A673 (cell line): Measurements from ENCODE around the gene ZBTB21.

Source experiments
- EZH2 ChIP-seq: fragments of 200-600 bp; sonication (generic); IDR thresholded peaks from 2 replicates; pipeline ENCODE4 v1.6.1; 2017; ENCODE audit warnings: borderline replicate concordance, low read depth, mild to moderate bottlenecking, mixed read lengths, antibody characterized with exemption, low read length; ENCODE audit not compliant: poor library complexity, severe bottlenecking
- TF ChIP-seq, protein P1 (sequence below): fragments of 300-800, 200-600 bp; sonication (generic); conservative IDR thresholded peaks from 2 replicates; pipeline ENCODE4 v1.5.1; 2017; ENCODE audit warnings: low read depth, mild to moderate bottlenecking, antibody characterized with exemption, low read length, moderate library complexity, mixed read lengths

DNA sequence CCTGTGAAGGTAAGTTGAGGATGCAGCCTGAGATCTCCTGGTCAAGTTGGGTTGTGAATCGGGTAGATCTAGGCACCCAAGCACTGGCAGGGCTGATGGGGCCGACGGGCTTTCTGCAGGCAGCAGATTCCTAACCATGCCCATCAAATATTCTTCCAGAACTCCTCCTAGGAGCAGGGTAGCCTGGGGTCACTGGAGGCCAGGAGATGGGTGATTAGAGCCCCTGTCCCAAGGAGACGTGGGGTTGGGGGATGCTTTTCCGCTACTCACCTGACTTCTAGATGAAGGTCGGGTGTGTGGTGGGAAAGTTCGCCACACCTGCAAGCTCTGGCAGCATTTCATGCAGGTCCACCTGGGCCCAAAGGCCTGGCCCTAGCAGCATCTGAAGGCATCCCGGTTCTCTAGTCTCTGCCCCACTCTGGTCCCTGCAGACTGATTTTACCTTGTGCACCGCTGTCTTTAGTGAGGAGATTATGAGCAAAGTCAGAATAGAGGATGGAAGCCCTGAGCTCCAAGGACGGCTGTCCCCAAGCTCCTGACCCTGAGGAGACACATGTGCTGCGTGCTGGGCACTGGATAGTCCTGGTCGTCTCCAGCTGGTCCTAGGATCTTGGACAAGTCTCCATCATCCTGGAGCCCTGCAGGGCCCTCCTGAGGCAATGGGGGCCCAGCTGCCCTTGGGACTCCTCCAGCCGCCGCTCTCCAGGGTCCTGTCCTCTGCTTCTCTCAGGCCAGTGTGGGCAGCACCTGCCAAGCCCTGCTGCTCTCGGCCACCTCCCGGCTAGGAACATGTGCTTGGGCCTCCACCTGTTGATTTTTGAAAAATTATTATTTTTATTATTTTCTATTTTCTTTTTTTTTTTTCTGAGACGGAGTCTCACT is 34.5 kb downstream of the ZBTB21 start:
- TF ChIP-seq, protein P1, sequence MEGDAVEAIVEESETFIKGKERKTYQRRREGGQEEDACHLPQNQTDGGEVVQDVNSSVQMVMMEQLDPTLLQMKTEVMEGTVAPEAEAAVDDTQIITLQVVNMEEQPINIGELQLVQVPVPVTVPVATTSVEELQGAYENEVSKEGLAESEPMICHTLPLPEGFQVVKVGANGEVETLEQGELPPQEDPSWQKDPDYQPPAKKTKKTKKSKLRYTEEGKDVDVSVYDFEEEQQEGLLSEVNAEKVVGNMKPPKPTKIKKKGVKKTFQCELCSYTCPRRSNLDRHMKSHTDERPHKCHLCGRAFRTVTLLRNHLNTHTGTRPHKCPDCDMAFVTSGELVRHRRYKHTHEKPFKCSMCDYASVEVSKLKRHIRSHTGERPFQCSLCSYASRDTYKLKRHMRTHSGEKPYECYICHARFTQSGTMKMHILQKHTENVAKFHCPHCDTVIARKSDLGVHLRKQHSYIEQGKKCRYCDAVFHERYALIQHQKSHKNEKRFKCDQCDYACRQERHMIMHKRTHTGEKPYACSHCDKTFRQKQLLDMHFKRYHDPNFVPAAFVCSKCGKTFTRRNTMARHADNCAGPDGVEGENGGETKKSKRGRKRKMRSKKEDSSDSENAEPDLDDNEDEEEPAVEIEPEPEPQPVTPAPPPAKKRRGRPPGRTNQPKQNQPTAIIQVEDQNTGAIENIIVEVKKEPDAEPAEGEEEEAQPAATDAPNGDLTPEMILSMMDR: no peak
- TF ChIP-seq EZH2: no peak
